OCI-LY7 (cell line): Measurements from ENCODE around the gene PLCL1.

Experiments used
- EZH2phosphoT487 ChIP-seq: fragments of 200-600 bp; sonication (generic); IDR thresholded peaks from 2 replicates; pipeline ENCODE4 v1.6.1; 2018; ENCODE audit warnings: low read depth, borderline replicate concordance, mild to moderate bottlenecking, mixed run types, antibody characterized with exemption, low read length, moderate library complexity, mixed read lengths
- TF ChIP-seq, protein P1 (sequence below): fragments of 200-600 bp; sonication (generic); conservative IDR thresholded peaks from 2 replicates; pipeline ENCODE4 v1.5.1; 2014; ENCODE audit warnings: mild to moderate bottlenecking, antibody characterized with exemption, low read length, moderate library complexity, mixed read lengths

DNA sequence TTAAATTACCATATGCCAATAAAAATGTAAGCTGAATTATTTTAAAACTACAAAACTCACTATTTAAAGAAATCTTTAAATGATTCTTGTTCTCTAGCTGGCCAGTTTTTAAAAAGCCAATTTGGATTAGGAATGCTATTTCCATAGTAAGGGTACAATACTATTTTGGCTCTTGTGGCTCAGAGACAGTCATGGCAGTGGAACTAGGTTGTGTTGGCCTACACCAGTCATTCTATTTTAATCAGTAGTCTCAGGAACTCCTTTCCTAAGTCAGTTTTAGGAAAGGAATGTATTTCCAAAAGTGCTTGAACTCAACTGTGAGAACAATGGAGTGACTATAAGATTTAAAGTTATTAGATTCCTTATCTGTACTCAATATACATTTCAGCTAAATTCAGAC is 25.1 kb upstream of the PLCL1 start:
- TF ChIP-seq, protein P1, sequence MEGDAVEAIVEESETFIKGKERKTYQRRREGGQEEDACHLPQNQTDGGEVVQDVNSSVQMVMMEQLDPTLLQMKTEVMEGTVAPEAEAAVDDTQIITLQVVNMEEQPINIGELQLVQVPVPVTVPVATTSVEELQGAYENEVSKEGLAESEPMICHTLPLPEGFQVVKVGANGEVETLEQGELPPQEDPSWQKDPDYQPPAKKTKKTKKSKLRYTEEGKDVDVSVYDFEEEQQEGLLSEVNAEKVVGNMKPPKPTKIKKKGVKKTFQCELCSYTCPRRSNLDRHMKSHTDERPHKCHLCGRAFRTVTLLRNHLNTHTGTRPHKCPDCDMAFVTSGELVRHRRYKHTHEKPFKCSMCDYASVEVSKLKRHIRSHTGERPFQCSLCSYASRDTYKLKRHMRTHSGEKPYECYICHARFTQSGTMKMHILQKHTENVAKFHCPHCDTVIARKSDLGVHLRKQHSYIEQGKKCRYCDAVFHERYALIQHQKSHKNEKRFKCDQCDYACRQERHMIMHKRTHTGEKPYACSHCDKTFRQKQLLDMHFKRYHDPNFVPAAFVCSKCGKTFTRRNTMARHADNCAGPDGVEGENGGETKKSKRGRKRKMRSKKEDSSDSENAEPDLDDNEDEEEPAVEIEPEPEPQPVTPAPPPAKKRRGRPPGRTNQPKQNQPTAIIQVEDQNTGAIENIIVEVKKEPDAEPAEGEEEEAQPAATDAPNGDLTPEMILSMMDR: no peak
- no peak for TF ChIP-seq EZH2phosphoT487
